ENCODE data around the gene NCOA7.

NCOA7 gene

GRCh38 chr6:125942672-125943527 lies 152.1 kb downstream of the NCOA7 start:
- Histone ChIP-seq H3K4me1 (ENCODE audit: low read length) (no peaks in the 10 kb centered on the region), H3K36me3 (replicated peaks; ENCODE audit: insufficient read depth, low read length) (no peaks in the 10 kb centered on the region), H3K79me2 (ENCODE audit: low read length) (no peaks in the 10 kb centered on the region), H3K4me2 (ENCODE audit: low read depth, low read length) (no peak overlapping the region), H3K9me2 (replicated peaks; ENCODE audit: insufficient read depth, low read length) (no peaks in the 10 kb centered on the region), H3K9ac (ENCODE audit: low read length) (no peak overlapping the region), H3K9me3 (replicated peaks; ENCODE audit: insufficient read depth, low read length) (no peaks in the 10 kb centered on the region), H3K4me3 (ENCODE audit: low read length) (no peak overlapping the region), H3K27me3 (replicated peaks; ENCODE audit: insufficient read depth, low read length) (no peaks in the 10 kb centered on the region), H2AFZ (ENCODE audit: low read length) (no peak overlapping the region), H4K20me1 (ENCODE audit: insufficient read depth, low read length) (no peaks in the 10 kb centered on the region), H3F3A (ENCODE audit: insufficient read depth, low read length) (no peaks in the 10 kb centered on the region), H3K27ac (ENCODE audit: low read length) (no peak overlapping the region)
- DNase-seq, result no peak
- TF ChIP-seq EZH2 (optimal IDR thresholded peaks at IDR 0.05; ENCODE audit: low read depth, low read length) (no peak), EZH2phosphoT487 (IDR thresholded peaks at IDR 0.05; ENCODE audit: low read length) (no peak), CTCF (IDR thresholded peaks at IDR 0.05; ENCODE audit: low read length) (no peak)

- no peaks in the 10 kb centered on the region for H4K20me1 ChIP-seq (ENCODE audit: insufficient read depth, low read length)
- H3K4me3 ChIP-seq (ENCODE audit: low read length), result no peak overlapping the region
- no peaks in the 10 kb centered on the region for H3K9me2 ChIP-seq (replicated peaks; ENCODE audit: insufficient read depth, low read length)
- no peak overlapping the region for H3K27ac ChIP-seq (ENCODE audit: low read length)
- no peaks in the 10 kb centered on the region for H3K27me3 ChIP-seq (replicated peaks; ENCODE audit: insufficient read depth, low read length)
- H2AFZ ChIP-seq (ENCODE audit: low read length), result no peak overlapping the region
- TF ChIP-seq EZH2 (optimal IDR thresholded peaks at IDR 0.05; ENCODE audit: low read depth, low read length), result no peak
- TF ChIP-seq CTCF (IDR thresholded peaks at IDR 0.05; ENCODE audit: low read length), result no peak
- no peak for TF ChIP-seq EZH2phosphoT487 (IDR thresholded peaks at IDR 0.05; ENCODE audit: low read length)
- H3F3A ChIP-seq (ENCODE audit: insufficient read depth, low read length), result no peaks in the 10 kb centered on the region
- H3K4me1 ChIP-seq (ENCODE audit: low read length), result no peaks in the 10 kb centered on the region
- H3K4me2 ChIP-seq (ENCODE audit: low read depth, low read length), result no peak overlapping the region
- no peaks in the 10 kb centered on the region for H3K36me3 ChIP-seq (replicated peaks; ENCODE audit: insufficient read depth, low read length)
- no peak for DNase-seq
- H3K9ac ChIP-seq (ENCODE audit: low read length), result no peak overlapping the region
- H3K9me3 ChIP-seq (replicated peaks; ENCODE audit: insufficient read depth, low read length), result no peaks in the 10 kb centered on the region
- H3K79me2 ChIP-seq (ENCODE audit: low read length), result no peaks in the 10 kb centered on the region
Measured at GRCh38 chr6:125943528-125944433, 153.0 kb downstream of the NCOA7 start.

- no peaks in the 10 kb centered on the region for H3K9me3 ChIP-seq (replicated peaks; ENCODE audit: insufficient read depth, low read length)
- no peak for DNase-seq
- no peaks in the 10 kb centered on the region for H3K4me1 ChIP-seq (ENCODE audit: low read length)
- no peak for TF ChIP-seq EZH2 (optimal IDR thresholded peaks at IDR 0.05; ENCODE audit: low read depth, low read length)
- no peak for TF ChIP-seq EZH2phosphoT487 (IDR thresholded peaks at IDR 0.05; ENCODE audit: low read length)
- no peak for TF ChIP-seq CTCF (IDR thresholded peaks at IDR 0.05; ENCODE audit: low read length)
- H4K20me1 ChIP-seq (ENCODE audit: insufficient read depth, low read length), result no peaks in the 10 kb centered on the region
- no peak overlapping the region for H3K27ac ChIP-seq (ENCODE audit: low read length)
- no peaks in the 10 kb centered on the region for H3F3A ChIP-seq (ENCODE audit: insufficient read depth, low read length)
- no peaks in the 10 kb centered on the region for H3K27me3 ChIP-seq (replicated peaks; ENCODE audit: insufficient read depth, low read length)
- H3K4me2 ChIP-seq (ENCODE audit: low read depth, low read length), result no peak overlapping the region
- H3K36me3 ChIP-seq (replicated peaks; ENCODE audit: insufficient read depth, low read length), result no peaks in the 10 kb centered on the region
- no peak overlapping the region for H2AFZ ChIP-seq (ENCODE audit: low read length)
- H3K9ac ChIP-seq (ENCODE audit: low read length), result no peak overlapping the region
- H3K4me3 ChIP-seq (ENCODE audit: low read length), result no peak overlapping the region
- H3K9me2 ChIP-seq (replicated peaks; ENCODE audit: insufficient read depth, low read length), result no peaks in the 10 kb centered on the region
- H3K79me2 ChIP-seq (ENCODE audit: low read length), result no peaks in the 10 kb centered on the region
Measured at GRCh38 chr6:125944434-125944816, 153.7 kb downstream of the NCOA7 start.

Measured in MM.1S (cell line).